Measurements from ENCODE around the gene NAMPT.
"Not testable (repeated sequence)": the region's sequence is repeated elsewhere in the genome, so short reads cannot be mapped to it uniquely, and the experiment has no call there.

NAMPT gene

DNA sequence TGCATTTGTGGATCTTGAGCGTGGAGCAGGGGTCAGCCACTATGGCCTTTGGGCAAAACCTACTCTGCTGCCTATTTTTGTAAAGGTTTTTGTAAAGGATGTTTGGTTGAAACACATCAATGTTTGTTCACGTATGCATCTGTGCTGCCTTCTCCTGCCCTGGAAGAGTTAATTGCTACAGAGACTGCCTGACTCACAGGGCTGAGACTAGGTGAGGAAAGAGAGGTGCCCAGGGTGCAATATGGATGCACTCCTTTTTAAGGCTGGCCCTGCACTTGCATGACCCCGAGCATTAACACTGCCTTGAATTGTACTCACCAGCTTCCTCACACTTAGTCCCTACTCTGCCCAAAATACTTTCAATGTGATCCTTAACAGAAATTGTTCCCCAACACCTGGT, 20.9 kb upstream of the NAMPT start:
- DNase-seq (ENCODE audit: low read depth in 2 of 3, low spot score in 2 of 3): no peak

DNA sequence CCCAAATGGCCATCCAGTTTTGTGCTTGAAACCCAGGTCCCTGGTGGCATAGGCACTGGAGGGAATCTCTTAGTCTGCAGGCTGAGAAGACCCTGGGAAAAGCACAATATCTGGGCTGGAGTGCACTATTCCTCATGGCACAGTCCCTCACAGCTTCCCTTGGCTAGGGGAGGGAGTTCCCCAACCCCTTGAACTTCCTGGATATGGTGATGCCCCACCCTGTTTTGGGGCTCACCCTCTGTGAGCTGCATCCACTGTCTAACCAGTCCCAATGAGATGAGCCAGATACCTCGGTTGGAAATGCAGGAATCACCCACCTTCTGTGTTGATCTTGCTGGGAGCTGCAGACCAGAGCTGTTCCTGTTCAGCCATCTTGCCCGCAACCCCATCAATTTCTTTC, 19.8 kb upstream of the NAMPT start:
- DNase-seq (ENCODE audit: low read depth in 2 of 3, low spot score in 2 of 3): no peak

DNA sequence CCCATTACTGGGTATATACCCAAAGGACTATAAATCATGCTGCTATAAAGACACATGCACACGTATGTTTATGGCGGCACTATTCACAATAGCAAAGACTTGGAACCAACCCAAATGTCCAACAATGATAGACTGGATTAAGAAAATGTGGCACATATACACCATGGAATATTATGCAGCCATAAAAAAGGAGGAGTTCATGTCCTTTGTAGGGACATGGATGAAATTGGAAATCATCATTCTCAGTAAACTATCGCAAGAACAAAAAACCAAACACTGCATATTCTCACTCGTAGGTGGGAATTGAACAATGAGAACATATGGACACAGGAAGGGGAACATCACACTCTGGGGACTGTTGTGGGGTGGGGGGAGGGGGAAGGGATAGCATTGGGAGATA, 13.8 kb upstream of the NAMPT start:
- not testable (repeated sequence) for DNase-seq (ENCODE audit: low read depth in 2 of 3, low spot score in 2 of 3)

DNA sequence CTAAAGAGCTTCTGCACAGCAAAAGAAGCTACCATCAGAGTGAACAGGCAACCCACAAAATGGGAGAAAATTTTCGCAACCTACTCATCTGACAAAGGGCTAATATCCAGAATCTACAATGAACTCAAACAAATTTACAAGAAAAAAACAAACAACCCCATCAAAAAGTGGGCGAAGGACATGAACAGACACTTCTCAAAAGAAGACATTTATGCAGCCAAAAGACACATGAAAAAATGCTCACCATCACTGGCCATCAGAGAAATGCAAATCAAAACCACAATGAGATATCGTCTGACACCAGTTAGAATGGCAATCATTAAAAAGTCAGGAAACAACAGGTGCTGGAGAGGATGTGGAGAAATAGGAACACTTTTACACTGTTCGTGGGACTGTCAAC, 13.4 kb upstream of the NAMPT start:
- DNase-seq (ENCODE audit: low read depth in 2 of 3, low spot score in 2 of 3): not testable (repeated sequence)

DNA sequence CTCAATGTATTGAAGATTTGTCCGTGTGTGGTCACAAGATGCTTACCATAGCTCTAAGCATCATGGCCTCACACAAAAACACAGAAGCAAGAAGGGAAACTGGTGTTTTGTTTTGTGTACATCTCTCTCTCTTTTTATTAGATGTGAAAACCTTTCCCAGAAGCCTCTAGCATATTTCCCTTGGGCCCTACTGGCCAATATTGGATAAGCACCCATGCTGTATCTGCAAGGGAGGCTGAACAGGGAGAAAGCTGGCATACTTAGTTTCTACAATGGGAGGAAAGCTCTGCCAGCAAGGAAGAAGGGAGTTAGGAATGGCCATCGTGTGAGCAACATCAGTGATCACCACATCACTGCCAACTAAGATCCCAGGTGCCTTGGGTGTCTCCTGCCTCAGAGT, 9.6 kb upstream of the NAMPT start:
- no peak for DNase-seq (ENCODE audit: low read depth in 2 of 3, low spot score in 2 of 3)

DNA sequence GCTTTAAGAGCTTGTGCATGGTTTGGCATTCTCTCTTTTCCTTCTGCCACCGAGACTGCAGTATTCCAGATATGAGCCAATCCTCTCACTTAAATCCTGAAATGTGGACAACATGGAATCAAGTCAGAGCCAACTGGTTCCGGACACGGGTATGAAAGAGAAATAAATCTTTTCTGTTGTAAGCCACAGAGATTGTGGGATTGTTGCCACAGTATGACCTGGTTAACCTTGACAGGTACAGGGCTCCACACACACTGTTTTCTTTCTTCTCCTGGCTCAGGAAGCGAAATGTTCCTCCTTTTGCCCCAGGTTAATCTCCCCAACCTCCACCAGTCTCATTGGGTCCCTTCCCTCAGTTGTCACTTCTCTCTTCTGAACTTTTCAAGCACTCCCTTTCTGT, 6.5 kb upstream of the NAMPT start:
- DNase-seq (ENCODE audit: low read depth in 2 of 3, low spot score in 2 of 3): no peak

DNA sequence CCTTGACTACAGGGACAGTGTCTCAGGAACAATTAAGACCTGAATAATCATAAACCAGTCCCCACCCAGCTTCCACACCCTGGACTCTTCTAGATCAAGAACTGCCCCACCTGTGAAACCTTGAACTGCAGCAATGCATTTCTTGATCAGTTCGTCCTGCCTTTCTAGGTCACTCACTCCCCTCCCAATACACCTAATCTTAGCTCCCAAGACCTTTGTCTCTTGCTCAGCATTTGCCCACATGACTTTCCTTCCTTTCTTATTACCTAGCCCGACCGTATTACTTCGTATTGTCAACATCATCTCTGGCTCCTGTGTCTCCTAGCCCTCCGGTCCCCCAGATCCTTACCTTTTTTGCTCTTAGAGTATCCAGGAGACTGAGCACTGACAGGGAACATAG, 5.5 kb upstream of the NAMPT start:
- DNase-seq (ENCODE audit: low read depth in 2 of 3, low spot score in 2 of 3): no peak

DNA sequence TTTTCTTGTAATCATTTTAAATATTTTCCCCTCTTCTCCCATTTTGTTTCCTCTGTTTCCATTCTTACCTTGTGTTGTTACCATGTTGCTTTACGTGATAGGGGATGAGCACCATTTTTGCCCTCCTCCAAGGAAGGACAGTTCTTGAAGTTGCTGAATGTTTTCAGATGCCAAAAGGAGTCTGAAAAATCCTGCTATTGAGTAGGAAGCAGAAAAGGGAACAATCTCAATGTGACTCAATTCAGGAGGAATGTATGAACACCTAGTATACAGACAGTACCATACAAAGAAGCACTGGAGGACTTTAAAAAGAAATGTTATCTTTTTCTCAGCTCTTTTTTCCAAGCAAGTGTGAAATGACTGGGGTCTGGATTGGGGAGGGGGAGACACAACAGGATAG, 5.1 kb upstream of the NAMPT start:
- no peak for DNase-seq (ENCODE audit: low read depth in 2 of 3, low spot score in 2 of 3)

DNA sequence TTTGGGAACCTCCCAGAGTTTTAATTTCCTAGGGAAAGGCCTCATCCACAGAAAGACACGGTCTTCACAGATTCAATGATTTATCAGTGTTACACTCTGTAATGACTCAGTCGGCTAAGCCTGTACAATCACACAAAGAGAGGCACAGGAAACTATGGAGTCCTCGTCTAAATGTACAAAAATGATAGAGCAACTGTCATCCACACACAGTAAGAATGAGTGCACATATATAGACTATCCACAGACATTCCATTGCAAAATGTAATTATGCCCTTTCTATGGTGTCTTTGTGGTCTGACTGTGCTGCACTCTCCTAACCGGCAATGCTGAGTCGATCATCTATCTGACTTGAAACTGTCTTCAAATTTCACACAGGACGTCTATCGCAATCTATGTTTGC, 3.5 kb upstream of the NAMPT start:
- DNase-seq (ENCODE audit: low read depth in 2 of 3, low spot score in 2 of 3): no peak

DNA sequence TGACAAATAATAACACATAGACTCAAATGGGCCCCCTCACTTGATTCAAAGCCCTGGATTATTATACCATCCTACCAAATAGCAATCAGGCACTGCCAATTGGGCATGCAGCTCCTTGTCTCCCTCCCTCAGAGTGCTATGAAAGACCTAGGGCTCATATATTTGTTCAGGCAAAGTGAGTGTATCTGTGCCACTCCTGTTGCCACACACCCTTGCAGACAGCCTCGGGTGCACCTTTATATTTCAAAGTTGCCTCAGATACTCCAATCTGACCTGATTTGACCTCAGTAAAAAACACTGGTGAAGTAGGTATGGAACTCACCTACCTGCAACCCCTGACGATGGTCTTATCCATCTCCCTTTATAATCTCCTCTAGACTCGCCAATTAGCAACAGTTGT, 3.0 kb upstream of the NAMPT start:
- no peak for DNase-seq (ENCODE audit: low read depth in 2 of 3, low spot score in 2 of 3)

DNA sequence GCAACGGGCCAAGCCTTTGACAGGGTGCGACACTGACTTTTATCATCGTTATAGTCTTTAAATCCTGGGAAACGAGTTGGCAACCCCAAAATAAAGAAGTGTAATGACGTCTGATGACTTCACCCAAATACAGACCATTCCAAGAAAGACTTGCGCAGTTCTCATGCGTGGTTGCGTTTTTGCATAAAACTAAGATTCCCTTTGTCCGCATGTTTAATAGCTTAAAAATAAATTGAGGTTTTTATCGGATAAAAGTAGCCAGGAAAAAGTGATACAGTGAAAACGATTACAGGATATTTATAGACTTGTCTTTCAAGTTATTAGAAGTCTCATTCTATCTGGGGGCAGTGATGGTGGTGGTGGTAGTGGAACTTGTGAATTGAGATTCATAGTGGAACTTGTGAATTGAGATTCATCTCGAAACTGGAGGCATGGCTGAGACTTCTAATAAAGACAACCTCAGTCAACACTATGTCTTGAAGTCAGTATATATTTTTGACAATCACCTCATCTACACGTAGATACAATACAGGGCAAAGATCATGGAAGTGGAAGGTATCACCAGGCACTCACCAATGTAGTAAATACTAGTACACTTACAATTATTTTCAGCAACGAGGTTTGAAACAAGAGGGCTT, 1.2 kb upstream of the NAMPT start:
- DNase-seq (ENCODE audit: low read depth in 2 of 3, low spot score in 2 of 3): no peak

DNA sequence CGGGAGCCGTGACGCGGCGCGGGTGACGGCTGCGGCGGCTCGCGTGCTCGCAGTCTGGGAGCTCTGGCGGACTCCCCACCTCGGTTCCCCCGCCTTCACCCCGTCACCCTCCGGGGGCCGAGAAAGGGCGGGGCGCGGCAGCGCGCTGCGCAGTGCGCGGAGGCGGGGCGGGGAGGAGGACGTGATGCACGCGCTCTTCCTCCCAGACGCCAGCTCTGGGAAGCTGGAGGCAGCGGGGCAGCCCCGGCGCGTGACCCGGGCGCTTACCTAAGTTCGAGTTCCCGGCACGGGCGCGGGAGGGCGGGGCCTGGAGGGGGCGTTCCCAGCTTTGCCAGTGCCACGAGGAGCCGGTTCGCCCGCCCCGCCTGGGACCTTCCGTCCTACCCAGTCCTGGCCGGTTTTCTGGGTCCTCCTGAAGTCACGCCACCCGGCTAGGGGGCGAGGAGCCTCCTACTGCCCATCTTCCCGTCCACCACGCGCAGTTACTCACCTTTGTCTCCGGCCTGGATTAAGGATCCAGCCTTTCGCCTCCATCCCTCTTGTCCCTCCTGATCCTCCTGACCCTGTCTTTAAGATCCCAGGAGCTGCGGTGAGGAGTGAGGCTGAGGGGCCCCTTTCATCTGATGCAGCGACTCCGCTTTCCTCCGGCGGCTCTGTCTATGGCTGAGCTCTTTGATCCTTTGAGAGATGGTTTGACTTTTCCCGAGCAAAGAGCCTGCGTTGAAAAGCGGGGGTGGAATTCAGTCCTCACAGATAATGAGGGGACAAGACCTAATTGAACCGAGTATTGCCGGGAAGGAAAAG, 470 bp upstream of the NAMPT start:
- peak; percentile 96 to 99 (median 96) for DNase-seq (ENCODE audit: low read depth in 2 of 3, low spot score in 2 of 3)

DNA sequence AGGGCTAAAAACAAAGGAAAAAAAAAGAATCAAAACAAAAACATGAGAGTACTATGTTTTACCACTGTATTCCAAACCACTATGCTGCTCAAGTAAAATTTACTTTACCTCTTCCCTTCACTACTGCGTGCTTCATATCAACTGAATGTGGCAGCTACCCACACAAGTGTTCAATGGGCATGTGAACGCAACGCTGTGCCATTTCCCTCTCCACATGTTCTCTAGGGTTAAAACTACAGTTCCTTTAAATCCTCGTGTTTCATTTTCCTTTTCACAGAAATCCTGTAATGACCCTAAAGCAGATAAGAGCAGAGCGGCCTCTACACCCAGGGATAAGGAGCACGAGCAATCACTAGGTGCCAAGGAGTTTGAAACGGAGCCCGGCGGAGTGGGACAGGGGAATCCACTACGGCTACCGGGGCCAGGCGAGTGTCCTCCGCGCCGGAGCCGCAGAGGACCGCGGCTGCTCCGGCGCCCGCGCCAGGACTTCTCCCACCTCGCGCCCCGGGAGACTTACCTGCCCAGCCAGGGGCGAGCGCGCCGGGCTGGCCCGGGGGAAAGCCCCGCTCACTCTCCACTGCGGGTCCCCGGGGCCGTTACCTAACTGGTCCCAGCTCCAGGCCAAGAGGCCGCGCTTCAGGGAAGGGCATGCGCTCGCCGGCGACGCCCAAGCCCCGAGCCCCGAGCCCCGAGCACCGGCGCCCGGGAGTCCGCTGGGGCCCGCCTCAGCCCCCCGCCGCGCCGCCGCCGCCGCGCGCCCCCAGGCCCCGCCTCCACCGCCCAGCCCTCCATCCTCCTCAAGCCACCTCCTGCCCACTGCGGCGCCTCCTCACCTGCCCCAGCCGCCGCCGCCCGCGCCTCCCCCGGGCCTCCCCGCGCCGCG, 711 bp downstream of the NAMPT start:
- DNase-seq (ENCODE audit: low read depth in 2 of 3, low spot score in 2 of 3): peak in 2 of 3 experiments; percentile 20 to 38

DNA sequence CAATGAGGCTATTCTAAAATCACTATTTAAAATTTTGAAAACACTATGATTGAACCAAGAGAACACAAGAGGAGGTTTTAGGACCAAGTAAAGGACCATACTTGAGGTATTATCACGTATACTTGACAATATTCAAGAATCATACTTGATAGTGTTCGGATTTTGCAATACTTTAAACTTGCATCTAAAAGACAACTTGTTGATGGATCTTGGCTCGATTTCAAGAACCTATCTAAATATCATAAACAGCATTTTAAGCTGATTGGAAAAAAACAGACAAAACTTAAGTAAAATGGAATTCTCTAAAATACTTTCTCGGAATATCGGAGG, 1.3 kb downstream of the NAMPT start:
- no peak for DNase-seq (ENCODE audit: low read depth in 2 of 3, low spot score in 2 of 3)

DNA sequence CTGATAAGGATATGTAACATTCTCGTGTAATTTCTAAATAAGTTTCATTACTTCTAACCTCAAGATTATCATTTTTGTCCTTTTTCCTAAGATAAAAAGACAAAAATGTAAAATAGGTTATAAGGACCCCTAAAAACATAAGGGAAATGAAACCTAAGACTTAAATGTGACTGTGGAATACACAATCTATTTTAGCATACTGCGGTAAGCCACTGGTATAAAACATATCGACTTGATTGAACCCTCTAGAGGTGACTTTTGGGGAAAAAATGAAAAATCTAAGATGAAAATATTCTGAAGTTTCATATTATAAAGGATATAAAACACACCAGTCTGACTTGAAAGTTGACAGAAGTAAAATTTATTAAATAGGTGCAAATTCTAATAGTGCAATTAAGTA, 1.9 kb downstream of the NAMPT start:
- DNase-seq (ENCODE audit: low read depth in 2 of 3, low spot score in 2 of 3): no peak

DNA sequence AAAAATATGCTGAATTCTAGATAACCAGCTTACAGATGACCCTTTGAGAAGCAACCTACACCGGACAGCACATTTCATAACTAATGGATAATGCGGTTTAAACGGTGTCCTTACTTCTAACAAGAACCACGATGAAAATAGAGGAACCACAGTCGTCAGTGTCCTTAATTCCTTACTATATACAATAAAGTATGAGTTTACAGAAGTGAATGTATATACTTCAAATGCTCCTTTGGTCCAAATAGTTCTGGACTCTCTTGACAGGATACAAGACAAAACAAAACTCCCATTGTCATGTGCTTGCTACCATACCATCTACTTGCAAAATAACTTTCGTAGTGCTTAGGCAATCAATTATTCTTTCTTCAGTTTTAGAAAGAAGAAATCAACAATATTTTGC, 2.4 kb downstream of the NAMPT start:
- DNase-seq (ENCODE audit: low read depth in 2 of 3, low spot score in 2 of 3): no peak

DNA sequence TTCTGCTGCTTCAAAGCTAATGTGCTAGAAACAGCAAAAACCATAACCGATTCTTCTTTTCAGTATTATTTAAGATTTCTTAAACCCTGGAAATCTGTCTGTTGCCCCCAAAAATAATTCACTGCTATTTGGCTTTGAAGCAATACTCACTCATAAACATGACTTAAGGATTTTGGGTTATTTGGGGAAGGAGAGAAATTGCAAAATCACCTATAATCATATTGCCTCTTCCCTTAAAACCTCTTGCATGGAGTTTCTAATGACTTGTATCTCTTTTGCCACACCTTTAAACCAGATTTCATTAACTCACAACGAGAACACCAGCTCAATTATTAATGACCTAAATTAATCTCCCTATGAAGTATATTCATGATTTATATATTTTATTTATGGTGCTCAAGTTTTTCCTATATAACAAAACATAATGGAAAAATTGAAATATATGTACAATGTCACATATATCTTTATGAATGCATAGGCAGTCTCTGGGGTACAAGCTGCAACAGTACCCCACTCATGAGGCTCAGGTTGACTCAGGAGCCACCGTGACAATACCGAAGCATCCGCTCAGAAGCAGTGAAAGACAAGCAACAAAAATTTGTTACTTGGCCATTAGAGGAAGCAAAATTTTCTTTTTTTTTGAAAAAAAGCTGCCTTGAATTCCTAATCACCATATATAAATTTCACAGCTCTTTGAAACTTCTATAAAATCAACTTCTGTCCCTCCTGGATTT, 3.0 kb downstream of the NAMPT start:
- no peak for DNase-seq (ENCODE audit: low read depth in 2 of 3, low spot score in 2 of 3)

DNA sequence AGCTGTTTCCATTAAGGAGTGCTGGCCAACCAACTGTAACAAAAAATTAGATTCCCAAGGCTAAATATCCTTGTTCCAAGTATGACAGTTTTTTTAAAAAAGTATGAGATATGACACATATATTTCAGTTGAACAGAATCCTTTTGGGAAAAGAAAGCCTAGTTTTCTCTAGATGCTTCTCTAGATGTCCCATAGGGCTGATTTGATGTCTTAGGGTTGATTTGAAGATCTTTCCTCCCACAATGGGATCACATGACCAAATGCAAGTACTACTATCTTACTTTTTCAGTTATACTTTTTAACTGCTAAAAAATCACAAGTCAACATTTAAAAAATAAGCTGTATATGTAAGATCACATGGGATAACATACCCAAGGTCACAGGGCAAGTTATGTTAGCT, 3.7 kb downstream of the NAMPT start:
- no peak for DNase-seq (ENCODE audit: low read depth in 2 of 3, low spot score in 2 of 3)

DNA sequence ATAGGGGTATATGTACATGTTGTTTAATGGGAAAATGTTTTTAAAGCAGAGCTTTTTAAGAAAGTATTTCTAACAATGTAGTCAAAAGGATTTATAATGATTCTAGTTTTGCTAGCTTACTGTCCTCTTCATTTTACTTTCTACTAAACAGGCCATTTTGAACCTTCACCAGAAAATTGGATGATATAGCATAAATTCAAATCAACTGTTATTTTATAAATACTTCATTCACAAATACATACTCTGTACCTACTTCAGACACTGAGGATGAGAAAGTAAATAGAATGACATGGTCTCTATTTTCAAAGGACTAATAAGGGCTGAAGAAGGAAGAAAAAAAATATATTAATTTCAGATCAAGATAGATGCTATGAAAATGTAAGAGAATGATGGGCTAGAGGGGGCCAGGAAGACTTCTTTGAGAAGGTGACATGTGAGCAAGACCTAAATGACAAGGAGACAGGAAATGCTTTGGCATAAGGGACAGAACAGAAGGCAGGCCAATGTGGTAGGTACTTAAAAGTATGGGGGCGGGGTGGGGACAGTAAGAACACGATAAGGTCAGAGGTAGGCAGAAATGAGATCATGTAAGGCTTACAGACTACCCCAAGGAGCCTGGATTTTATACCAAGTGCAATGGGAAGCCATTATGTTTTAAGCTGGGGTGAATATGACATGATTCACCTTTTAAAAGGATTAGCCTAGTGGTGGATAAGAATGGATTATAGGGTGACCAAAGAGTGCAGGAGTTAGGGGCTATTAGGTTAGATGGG, 5.2 kb downstream of the NAMPT start:
- DNase-seq (ENCODE audit: low read depth in 2 of 3, low spot score in 2 of 3): no peak

DNA sequence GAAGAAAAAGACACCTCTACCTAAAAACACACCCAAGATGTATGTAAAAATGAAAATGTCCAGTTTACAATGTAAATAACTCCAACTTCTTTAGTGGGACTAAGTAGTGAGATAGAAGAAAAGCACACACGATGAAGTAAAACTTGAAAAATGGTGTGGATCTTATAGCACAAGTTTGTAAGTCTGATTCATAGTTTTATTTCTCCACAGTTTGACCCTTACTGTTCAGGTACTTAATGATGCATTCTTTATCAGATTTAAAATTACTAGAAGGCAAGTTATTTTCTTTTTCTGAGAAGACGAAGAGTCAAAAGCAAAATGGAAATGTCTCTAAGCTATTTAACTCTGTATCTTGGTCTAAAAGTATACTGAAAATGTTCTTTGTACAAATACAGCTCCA, 6.1 kb downstream of the NAMPT start:
- no peak for DNase-seq (ENCODE audit: low read depth in 2 of 3, low spot score in 2 of 3)

DNA sequence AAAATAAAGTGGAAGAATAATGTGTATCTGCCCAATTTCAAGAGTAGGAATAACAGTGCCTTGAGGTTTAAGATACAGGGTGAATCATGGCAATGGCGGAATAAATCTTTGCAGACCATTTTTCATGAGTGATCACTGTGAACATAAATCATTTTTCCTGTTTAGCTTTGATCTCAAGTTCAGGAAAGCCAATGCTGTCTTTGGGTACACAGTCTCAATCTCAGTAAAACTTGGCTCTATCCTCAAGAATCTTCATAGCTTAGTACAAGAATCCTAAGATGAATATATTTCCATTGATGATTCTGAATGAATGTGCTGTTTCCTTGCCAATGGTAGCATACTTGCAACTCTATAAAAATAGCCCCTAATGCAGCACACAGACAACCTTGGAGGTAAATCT, 6.8 kb downstream of the NAMPT start:
- DNase-seq (ENCODE audit: low read depth in 2 of 3, low spot score in 2 of 3): no peak
